PC-3 (cell line): ENCODE data around the gene SLC27A5.

Experiments used
- CTCF ChIP-seq: fragments of 300-600 bp; sonication (generic); conservative IDR thresholded peaks from 2 replicates; pipeline ENCODE4 v1.5.1; 2017; ENCODE audit warnings: antibody characterized with exemption, low read depth, mild to moderate bottlenecking, low read length
- EZH2 ChIP-seq: fragments of 300-600 bp; sonication (generic); IDR thresholded peaks from one replicate; pipeline ENCODE4 v1.6.1; 2017; ENCODE audit warnings: antibody characterized with exemption, mild to moderate bottlenecking, low read length; ENCODE audit not compliant: unreplicated experiment
- EZH2phosphoT487 ChIP-seq: fragments of 300-600 bp; sonication (generic); IDR thresholded peaks from 2 replicates; pipeline ENCODE4 v1.6.1; 2018; ENCODE audit warnings: mild to moderate bottlenecking, antibody characterized with exemption, low read length, borderline replicate concordance

- no peak for TF ChIP-seq CTCF
- TF ChIP-seq EZH2, result no peak
- no peak for TF ChIP-seq EZH2phosphoT487
These were observed 55.7 kb downstream of the SLC27A5 start for GRCh38 chr19:58456111-58456510.
